Epithelial cell of prostate (primary cell): Measurements from ENCODE around the gene CRIP2.

Experiments used
- DNase-seq: peaks from one replicate; pipeline ENCODE4 v3.0.0-alpha.2; 2011; ENCODE audit warnings: low read depth, low spot score
- H3K27ac ChIP-seq: fragments of 450-650 bp; 2 replicates; pipeline ENCODE4 v1.5.1; 2017; ENCODE audit warnings: mild to moderate bottlenecking

CRIP2 gene

GRCh38 chr14:105474483-105475268 lies at the start of gene CRIP2:
TSS of gene CRIP2 (plus strand) at chr14:105474821. CDS start at chr14:105474863, 42 bp downstream.
- H3K27ac ChIP-seq: peak within 1 kb of the TSS; percentile 36
- no peak for DNase-seq

GRCh38 chr14:105424861-105425260 lies 49.8 kb upstream of the CRIP2 start:
- DNase-seq: no peak
- no peak overlapping the region for H3K27ac ChIP-seq

- DNase-seq: no peak
- H3K27ac ChIP-seq: no peak overlapping the region
Observed at GRCh38 chr14:105425823-105426247, 48.8 kb upstream of the CRIP2 start.

GRCh38 chr14:105426416-105427130 lies 48.0 kb upstream of the CRIP2 start:
- no peak for DNase-seq
- no peak overlapping the region for H3K27ac ChIP-seq

- DNase-seq: no peak
- no peak overlapping the region for H3K27ac ChIP-seq
Observed at GRCh38 chr14:105427412-105427811, 47.2 kb upstream of the CRIP2 start.

- no peak for DNase-seq
Observed at GRCh38 chr14:105427936-105428485, 46.6 kb upstream of the CRIP2 start.

GRCh38 chr14:105430042-105430441 lies 44.6 kb upstream of the CRIP2 start:
- H3K27ac ChIP-seq: no peak overlapping the region
- DNase-seq: no peak

More at GRCh38 chr14:105427936-105428485, 46.6 kb upstream of the CRIP2 start:
- no peak overlapping the region for H3K27ac ChIP-seq

- no peak overlapping the region for H3K27ac ChIP-seq
- DNase-seq: no peak
Observed at GRCh38 chr14:105430565-105430964, 44.1 kb upstream of the CRIP2 start.

- H3K27ac ChIP-seq: no peak overlapping the region
- no peak for DNase-seq
Observed at GRCh38 chr14:105431256-105431655, 43.4 kb upstream of the CRIP2 start.

GRCh38 chr14:105432657-105433056 lies 42.0 kb upstream of the CRIP2 start:
- H3K27ac ChIP-seq: no peak overlapping the region
- no peak for DNase-seq

GRCh38 chr14:105433161-105433605 lies 41.4 kb upstream of the CRIP2 start:
- no peak for DNase-seq

GRCh38 chr14:105436402-105436801 lies 38.2 kb upstream of the CRIP2 start:
- no peak overlapping the region for H3K27ac ChIP-seq
- DNase-seq: no peak

More at GRCh38 chr14:105433161-105433605, 41.4 kb upstream of the CRIP2 start:
- H3K27ac ChIP-seq: no peak overlapping the region

GRCh38 chr14:105436891-105437722 lies 37.5 kb upstream of the CRIP2 start:
- no peak for DNase-seq
- no peak overlapping the region for H3K27ac ChIP-seq

GRCh38 chr14:105437723-105438500 lies 36.7 kb upstream of the CRIP2 start:
- DNase-seq: no peak
- H3K27ac ChIP-seq: no peak overlapping the region

- DNase-seq: no peak
- no peak overlapping the region for H3K27ac ChIP-seq
Observed at GRCh38 chr14:105439179-105439578, 35.4 kb upstream of the CRIP2 start.

GRCh38 chr14:105439710-105440553 lies 34.7 kb upstream of the CRIP2 start:
- H3K27ac ChIP-seq: no peak overlapping the region
- no peak for DNase-seq

- DNase-seq: no peak
Observed at GRCh38 chr14:105440554-105440900, 34.1 kb upstream of the CRIP2 start.

GRCh38 chr14:105440992-105441391 lies 33.6 kb upstream of the CRIP2 start:
- no peak for DNase-seq

More at GRCh38 chr14:105440554-105440900, 34.1 kb upstream of the CRIP2 start:
- H3K27ac ChIP-seq: no peak overlapping the region

GRCh38 chr14:105442125-105442524 lies 32.5 kb upstream of the CRIP2 start:
- no peak overlapping the region for H3K27ac ChIP-seq
- DNase-seq: no peak

More at GRCh38 chr14:105440992-105441391, 33.6 kb upstream of the CRIP2 start:
- H3K27ac ChIP-seq: no peak overlapping the region
